ENCODE results near the gene HSPA1A.

Gene HSPA1A

GRCh38 chr6:31825553-31825952 is 10.2 kb downstream of the HSPA1A start:
- no peak overlapping the region for H3K4me2 ChIP-seq (ENCODE audit: insufficient read depth, low read length, poor library complexity, severe bottlenecking)
- H4K91ac ChIP-seq (ENCODE audit: low read depth, low read length, poor library complexity) = no peak overlapping the region
- no peak overlapping the region for H2BK120ac ChIP-seq (ENCODE audit: low read depth, low read length)
- no peak overlapping the region for H2AFZ ChIP-seq (ENCODE audit: low read length)
- no peak overlapping the region for H3K27ac ChIP-seq (replicated peaks; ENCODE audit: low read length)
- H3K4me3 ChIP-seq (ENCODE audit: low read length in 2 of 2) = no peak overlapping the region
- H3K4ac ChIP-seq (ENCODE audit: low read length) = no peak overlapping the region
- no peak overlapping the region for H3K18ac ChIP-seq (ENCODE audit: low read length)
- no peak overlapping the region for H2BK12ac ChIP-seq (ENCODE audit: low read length)
- no peaks in the 10 kb centered on the region for H3K36me3 ChIP-seq (replicated peaks in 1 of 2; ENCODE audit: control insufficient read depth in 2 of 2, insufficient read depth in 2 of 2, low read length in 2 of 2)
- no peaks in the 10 kb centered on the region for H3K27me3 ChIP-seq (ENCODE audit: control insufficient read depth in 3 of 3, insufficient read depth in 3 of 3, low read depth in 1 of 3, low read length in 3 of 3)
- no peaks in the 10 kb centered on the region for H3K79me1 ChIP-seq (ENCODE audit: low read depth, low read length)
- H3K23ac ChIP-seq (ENCODE audit: low read depth, low read length, poor library complexity) = no peak overlapping the region
- H2BK5ac ChIP-seq (ENCODE audit: low read length) = no peak overlapping the region
- no peak overlapping the region for H3K9ac ChIP-seq (ENCODE audit: low read depth, low read length, poor library complexity)
- WGBS, 2 donors (ENCODE audit: extremely low coverage in 2 of 2, insufficient read length in 2 of 2, insufficient replicate concordance in 1 of 2) = no CpG with 5 or more reads among the region's 4 CpGs
- H2BK15ac ChIP-seq (ENCODE audit: low read length) = no peak overlapping the region
- H4K8ac ChIP-seq (ENCODE audit: low read depth, low read length) = no peak overlapping the region
- no peaks in the 10 kb centered on the region for H3K9me3 ChIP-seq (replicated peaks in 1 of 2; ENCODE audit: control insufficient read depth in 2 of 2, insufficient read depth in 1 of 2, low read depth in 1 of 2, low read length in 2 of 2)
- peaks cover 5 to 6% of the 10 kb centered on the region in 2 donors for H3K4me1 ChIP-seq (ENCODE audit: control insufficient read depth in 2 of 2, insufficient read depth in 1 of 2, low read depth in 1 of 2, low read length in 2 of 2)
- no peak overlapping the region for H2AK5ac ChIP-seq (ENCODE audit: low read depth, low read length)
- no peak for DNase-seq (ENCODE audit: low spot score)
- no peak overlapping the region for H3K14ac ChIP-seq (ENCODE audit: low read length)

GRCh38 chr6:31826793-31827285 is 11.5 kb downstream of the HSPA1A start:
- no peak overlapping the region for H4K8ac ChIP-seq (ENCODE audit: low read depth, low read length)
- H2BK120ac ChIP-seq (ENCODE audit: low read depth, low read length) = no peak overlapping the region
- H3K23ac ChIP-seq (ENCODE audit: low read depth, low read length, poor library complexity) = no peak overlapping the region
- H3K27me3 ChIP-seq (ENCODE audit: control insufficient read depth in 3 of 3, insufficient read depth in 3 of 3, low read depth in 1 of 3, low read length in 3 of 3) = no peaks in the 10 kb centered on the region
- peak overlapping the region in 1 of 2 donors; percentile 40 for H3K4me3 ChIP-seq (ENCODE audit: low read length in 2 of 2)
- no CpG with 5 or more reads among the region's 13 CpGs for WGBS, 2 donors (ENCODE audit: extremely low coverage in 2 of 2, insufficient read length in 2 of 2, insufficient replicate concordance in 1 of 2)
- no peak for DNase-seq (ENCODE audit: low spot score)
- H3K9me3 ChIP-seq (replicated peaks in 1 of 2; ENCODE audit: control insufficient read depth in 2 of 2, insufficient read depth in 1 of 2, low read depth in 1 of 2, low read length in 2 of 2) = no peaks in the 10 kb centered on the region
- H3K4me2 ChIP-seq (ENCODE audit: insufficient read depth, low read length, poor library complexity, severe bottlenecking) = peak overlapping the region; percentile 48
- peak overlapping the region; percentile 83 for H3K27ac ChIP-seq (replicated peaks; ENCODE audit: low read length)
- H2AFZ ChIP-seq (ENCODE audit: low read length) = peak overlapping the region; percentile 75
- no peak overlapping the region for H3K14ac ChIP-seq (ENCODE audit: low read length)
- H2BK15ac ChIP-seq (ENCODE audit: low read length) = no peak overlapping the region
- no peak overlapping the region for H2AK5ac ChIP-seq (ENCODE audit: low read depth, low read length)
- no peaks in the 10 kb centered on the region for H3K79me1 ChIP-seq (ENCODE audit: low read depth, low read length)
- H3K4ac ChIP-seq (ENCODE audit: low read length) = no peak overlapping the region
- no peak overlapping the region for H3K9ac ChIP-seq (ENCODE audit: low read depth, low read length, poor library complexity)
- no peak overlapping the region for H4K91ac ChIP-seq (ENCODE audit: low read depth, low read length, poor library complexity)
- peaks cover 5 to 7% of the 10 kb centered on the region in 2 donors for H3K4me1 ChIP-seq (ENCODE audit: control insufficient read depth in 2 of 2, insufficient read depth in 1 of 2, low read depth in 1 of 2, low read length in 2 of 2)
- peaks cover 0 to 6% of the 10 kb centered on the region in 2 donors for H3K36me3 ChIP-seq (replicated peaks in 1 of 2; ENCODE audit: control insufficient read depth in 2 of 2, insufficient read depth in 2 of 2, low read length in 2 of 2)
- H2BK12ac ChIP-seq (ENCODE audit: low read length) = no peak overlapping the region
- H2BK5ac ChIP-seq (ENCODE audit: low read length) = no peak overlapping the region
- peak overlapping the region; percentile 66 for H3K18ac ChIP-seq (ENCODE audit: low read length)

GRCh38 chr6:31827286-31828079 is 12.1 kb downstream of the HSPA1A start, which contains the start of gene HSPA1B:
HSPA1B (plus strand) TSS chr6:31827738; CDS start chr6:31827951, 213 bp downstream.
- Histone ChIP-seq H2BK15ac (ENCODE audit: low read length) (no peak within 1 kb of the TSS), H3K27ac (replicated peaks; ENCODE audit: low read length) (peak within 1 kb of the TSS; percentile 83), H3K4me2 (ENCODE audit: insufficient read depth, low read length, poor library complexity, severe bottlenecking) (peak within 1 kb of the TSS; percentile 99), H4K91ac (ENCODE audit: low read depth, low read length, poor library complexity) (no peak within 1 kb of the TSS), H3K23ac (ENCODE audit: low read depth, low read length, poor library complexity) (peak within 1 kb of the TSS; percentile 100), H3K14ac (ENCODE audit: low read length) (no peak within 1 kb of the TSS), H2BK120ac (ENCODE audit: low read depth, low read length) (no peak within 1 kb of the TSS), H3K4me3 (ENCODE audit: low read length in 2 of 2) (peak within 1 kb of the TSS; percentile 63 to 76), H4K8ac (ENCODE audit: low read depth, low read length) (no peak within 1 kb of the TSS), H3K4ac (ENCODE audit: low read length) (no peak within 1 kb of the TSS), H3K9me3 (replicated peaks in 1 of 2; ENCODE audit: control insufficient read depth in 2 of 2, insufficient read depth in 1 of 2, low read depth in 1 of 2, low read length in 2 of 2) (no peaks in the 10 kb centered on the region), H2BK12ac (ENCODE audit: low read length) (no peak within 1 kb of the TSS), H2AFZ (ENCODE audit: low read length) (peak within 1 kb of the TSS; percentile 75), H3K27me3 (ENCODE audit: control insufficient read depth in 3 of 3, insufficient read depth in 3 of 3, low read depth in 1 of 3, low read length in 3 of 3) (no peaks in the 10 kb centered on the region), H3K4me1 (ENCODE audit: control insufficient read depth in 2 of 2, insufficient read depth in 1 of 2, low read depth in 1 of 2, low read length in 2 of 2) (peaks cover under 1 to 6% of the 10 kb centered on the region in 2 donors), H2AK5ac (ENCODE audit: low read depth, low read length) (no peak within 1 kb of the TSS), H3K79me1 (ENCODE audit: low read depth, low read length) (no peaks in the 10 kb centered on the region), H3K9ac (ENCODE audit: low read depth, low read length, poor library complexity) (peak within 1 kb of the TSS; percentile 81), H3K36me3 (replicated peaks in 1 of 2; ENCODE audit: control insufficient read depth in 2 of 2, insufficient read depth in 2 of 2, low read length in 2 of 2) (peaks cover 0 to 6% of the 10 kb centered on the region in 2 donors), H2BK5ac (ENCODE audit: low read length) (no peak within 1 kb of the TSS), H3K18ac (ENCODE audit: low read length) (peak within 1 kb of the TSS; percentile 82)
- no CpG with 5 or more reads among the region's 56 CpGs for WGBS, 2 donors (ENCODE audit: extremely low coverage in 2 of 2, insufficient read length in 2 of 2, insufficient replicate concordance in 1 of 2)
- DNase-seq (ENCODE audit: low spot score) = peak; percentile 99

- peak overlapping the region; percentile 65 for H3K4me2 ChIP-seq (ENCODE audit: insufficient read depth, low read length, poor library complexity, severe bottlenecking)
- no peak overlapping the region for H4K8ac ChIP-seq (ENCODE audit: low read depth, low read length)
- no peak overlapping the region for H2BK12ac ChIP-seq (ENCODE audit: low read length)
- no peak overlapping the region for H3K23ac ChIP-seq (ENCODE audit: low read depth, low read length, poor library complexity)
- no peaks in the 10 kb centered on the region for H3K27me3 ChIP-seq (ENCODE audit: control insufficient read depth in 3 of 3, insufficient read depth in 3 of 3, low read depth in 1 of 3, low read length in 3 of 3)
- H3K36me3 ChIP-seq (replicated peaks in 1 of 2; ENCODE audit: control insufficient read depth in 2 of 2, insufficient read depth in 2 of 2, low read length in 2 of 2) = peaks cover 0 to 6% of the 10 kb centered on the region in 2 donors
- no peak overlapping the region for H2BK15ac ChIP-seq (ENCODE audit: low read length)
- H2AFZ ChIP-seq (ENCODE audit: low read length) = no peak overlapping the region
- no peak overlapping the region for H3K18ac ChIP-seq (ENCODE audit: low read length)
- no peak overlapping the region for H3K27ac ChIP-seq (replicated peaks; ENCODE audit: low read length)
- no peak overlapping the region for H2AK5ac ChIP-seq (ENCODE audit: low read depth, low read length)
- no peak overlapping the region for H3K14ac ChIP-seq (ENCODE audit: low read length)
- H3K4ac ChIP-seq (ENCODE audit: low read length) = no peak overlapping the region
- H3K9ac ChIP-seq (ENCODE audit: low read depth, low read length, poor library complexity) = no peak overlapping the region
- no peak overlapping the region for H2BK5ac ChIP-seq (ENCODE audit: low read length)
- H3K4me1 ChIP-seq (ENCODE audit: control insufficient read depth in 2 of 2, insufficient read depth in 1 of 2, low read depth in 1 of 2, low read length in 2 of 2) = peaks cover 0 to 6% of the 10 kb centered on the region in 2 donors
- no peak overlapping the region for H2BK120ac ChIP-seq (ENCODE audit: low read depth, low read length)
- no peak overlapping the region for H4K91ac ChIP-seq (ENCODE audit: low read depth, low read length, poor library complexity)
- peak overlapping the region; percentile 76 to 78 for H3K4me3 ChIP-seq (ENCODE audit: low read length in 2 of 2)
- WGBS, 2 donors (ENCODE audit: extremely low coverage in 2 of 2, insufficient read length in 2 of 2, insufficient replicate concordance in 1 of 2) = no CpG with 5 or more reads among the region's 15 CpGs
- peak; percentile 33 for DNase-seq (ENCODE audit: low spot score)
- no peaks in the 10 kb centered on the region for H3K9me3 ChIP-seq (replicated peaks in 1 of 2; ENCODE audit: control insufficient read depth in 2 of 2, insufficient read depth in 1 of 2, low read depth in 1 of 2, low read length in 2 of 2)
- H3K79me1 ChIP-seq (ENCODE audit: low read depth, low read length) = no peaks in the 10 kb centered on the region
Observed at GRCh38 chr6:31829633-31830283, 14.4 kb downstream of the HSPA1A start.

Data from neuronal stem cell (in vitro differentiated cells).